Esophagus squamous epithelium (tissue), 4 donors: Measurements from ENCODE around the gene NRDE2.

Experiments used
- POLR2A ChIP-seq, 4 donors: fragments of 450-650 bp; IDR thresholded peaks; one replicate each; pipeline ENCODE4 v1.6.1; 2017; ENCODE audit warnings: antibody characterized with exemption in 4 of 4, mild to moderate bottlenecking in 4 of 4, moderate library complexity in 3 of 4
- TF ChIP-seq, protein P1 (sequence below), 6 experiments: fragments of 450-650 bp in 4 of 6; fragments of 200-600 bp in 2 of 6; sonication (generic) in 2 of 6; IDR thresholded peaks; one replicate each; pipeline ENCODE4 v1.5.1; 2016 to 2019; ENCODE audit warnings: antibody characterized with exemption in 6 of 6, mild to moderate bottlenecking in 4 of 6, moderate library complexity in 4 of 6

DNA sequence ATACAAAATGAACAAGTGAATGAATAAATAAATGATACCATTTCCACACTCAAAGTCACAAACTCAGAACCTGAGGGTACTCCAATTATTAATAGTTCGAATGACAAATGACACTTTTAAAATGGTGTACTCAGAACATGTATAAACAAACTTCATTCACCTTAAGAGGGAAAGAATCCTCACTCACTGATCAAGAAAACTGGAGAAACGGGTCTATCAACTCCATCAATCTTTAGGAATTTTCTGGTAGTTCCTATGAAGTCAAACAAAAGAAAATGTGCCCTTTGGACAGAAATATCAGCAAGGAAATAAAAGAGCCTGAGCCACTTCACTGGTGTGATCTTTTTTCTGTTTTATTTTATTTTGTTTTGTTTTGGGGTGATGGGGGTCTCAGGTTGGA is 5.2 kb upstream of the NRDE2 start:
- TF ChIP-seq, protein P1, sequence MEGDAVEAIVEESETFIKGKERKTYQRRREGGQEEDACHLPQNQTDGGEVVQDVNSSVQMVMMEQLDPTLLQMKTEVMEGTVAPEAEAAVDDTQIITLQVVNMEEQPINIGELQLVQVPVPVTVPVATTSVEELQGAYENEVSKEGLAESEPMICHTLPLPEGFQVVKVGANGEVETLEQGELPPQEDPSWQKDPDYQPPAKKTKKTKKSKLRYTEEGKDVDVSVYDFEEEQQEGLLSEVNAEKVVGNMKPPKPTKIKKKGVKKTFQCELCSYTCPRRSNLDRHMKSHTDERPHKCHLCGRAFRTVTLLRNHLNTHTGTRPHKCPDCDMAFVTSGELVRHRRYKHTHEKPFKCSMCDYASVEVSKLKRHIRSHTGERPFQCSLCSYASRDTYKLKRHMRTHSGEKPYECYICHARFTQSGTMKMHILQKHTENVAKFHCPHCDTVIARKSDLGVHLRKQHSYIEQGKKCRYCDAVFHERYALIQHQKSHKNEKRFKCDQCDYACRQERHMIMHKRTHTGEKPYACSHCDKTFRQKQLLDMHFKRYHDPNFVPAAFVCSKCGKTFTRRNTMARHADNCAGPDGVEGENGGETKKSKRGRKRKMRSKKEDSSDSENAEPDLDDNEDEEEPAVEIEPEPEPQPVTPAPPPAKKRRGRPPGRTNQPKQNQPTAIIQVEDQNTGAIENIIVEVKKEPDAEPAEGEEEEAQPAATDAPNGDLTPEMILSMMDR (IDR thresholded peaks at IDR 0.05) = no peak
- TF ChIP-seq POLR2A (IDR thresholded peaks at IDR 0.05) = no peak
